Stimulated activated CD4-positive, alpha-beta T cell treated with anti-CD3 and anti-CD28 coated beads, Interleukin-12 subunit alpha, Interleukin-12 subunit beta, amount 100 ng/mL, for 4 hours (primary cell): ENCODE measurements around the gene CLEC4D.
A peak's percentile ranks its signal among the peaks of the same experiment; 100 is the strongest.
"Not testable (repeated sequence)": the region's sequence is repeated elsewhere in the genome, so short reads cannot be mapped to it uniquely, and the experiment has no call there.

ENCODE experiments used
- DNase-seq: peaks from one replicate; pipeline ENCODE4 v3.0.0-alpha.2; 2020

CLEC4D gene

GRCh38 chr12:8513256-8513655, at the start of gene CLEC4D:
Gene CLEC4D, plus strand, starts transcription at chr12:8513503. Its CDS starts 230 bp downstream, at chr12:8513733.
- DNase-seq, result no peak

DNA sequence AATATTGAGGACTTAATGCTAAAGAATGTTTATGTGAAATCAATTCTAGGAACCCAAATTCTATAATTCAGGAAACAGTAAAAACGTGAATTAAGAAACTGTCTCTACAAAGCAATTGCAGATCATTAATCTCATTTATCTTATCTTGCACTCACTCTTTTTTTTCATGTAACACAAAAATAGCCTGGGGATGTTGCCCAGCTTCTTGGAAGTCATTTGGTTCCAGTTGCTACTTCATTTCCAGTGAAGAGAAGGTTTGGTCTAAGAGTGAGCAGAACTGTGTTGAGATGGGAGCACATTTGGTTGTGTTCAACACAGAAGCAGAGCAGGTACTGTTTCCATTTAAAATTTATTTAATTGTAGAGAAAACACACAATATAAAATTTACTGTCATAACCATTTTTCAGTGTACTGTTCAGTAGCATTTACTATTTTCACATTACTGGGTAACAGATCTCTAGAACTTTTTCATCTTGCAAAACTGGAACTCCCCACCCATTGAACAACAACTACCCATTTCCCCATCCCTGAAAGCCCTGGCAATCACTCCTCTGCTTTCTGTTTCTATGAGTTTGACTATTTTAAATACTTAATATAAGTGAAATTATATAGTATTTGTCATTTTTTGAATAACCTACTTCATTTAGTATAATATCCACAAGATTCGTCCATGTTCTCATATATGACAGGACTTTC, 47.9 kb upstream of the CLEC4D start:
- DNase-seq, result no peak

- DNase-seq, result no peak
Observed at GRCh38 chr12:8466241-8466640, 47.1 kb upstream of the CLEC4D start.

GRCh38 chr12:8471090-8471489, 42.2 kb upstream of the CLEC4D start:
- no peak for DNase-seq

GRCh38 chr12:8475508-8476203, 37.6 kb upstream of the CLEC4D start:
- no peak for DNase-seq

GRCh38 chr12:8482571-8483061, 30.7 kb upstream of the CLEC4D start:
- DNase-seq, result no peak

DNA sequence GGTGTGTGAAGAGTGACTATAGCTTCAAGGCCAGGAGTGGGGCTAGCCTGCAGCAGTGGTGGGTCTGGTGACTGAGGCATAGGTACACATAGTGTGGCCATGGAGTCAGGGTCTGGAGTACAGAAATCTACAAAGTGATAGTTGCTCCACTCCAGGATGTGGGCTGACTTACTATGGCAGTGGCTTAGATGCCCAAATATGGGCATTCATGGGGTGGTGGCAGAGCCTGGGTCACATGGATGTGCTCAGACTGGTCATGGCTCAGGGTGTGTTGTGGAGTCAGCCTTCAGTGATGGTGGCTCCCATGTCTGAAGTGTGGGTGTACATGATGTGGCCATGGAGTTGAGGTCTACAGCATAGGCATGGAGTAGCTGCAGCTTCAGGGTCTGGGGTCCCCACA, 30.2 kb upstream of the CLEC4D start:
- DNase-seq, result no peak

DNA sequence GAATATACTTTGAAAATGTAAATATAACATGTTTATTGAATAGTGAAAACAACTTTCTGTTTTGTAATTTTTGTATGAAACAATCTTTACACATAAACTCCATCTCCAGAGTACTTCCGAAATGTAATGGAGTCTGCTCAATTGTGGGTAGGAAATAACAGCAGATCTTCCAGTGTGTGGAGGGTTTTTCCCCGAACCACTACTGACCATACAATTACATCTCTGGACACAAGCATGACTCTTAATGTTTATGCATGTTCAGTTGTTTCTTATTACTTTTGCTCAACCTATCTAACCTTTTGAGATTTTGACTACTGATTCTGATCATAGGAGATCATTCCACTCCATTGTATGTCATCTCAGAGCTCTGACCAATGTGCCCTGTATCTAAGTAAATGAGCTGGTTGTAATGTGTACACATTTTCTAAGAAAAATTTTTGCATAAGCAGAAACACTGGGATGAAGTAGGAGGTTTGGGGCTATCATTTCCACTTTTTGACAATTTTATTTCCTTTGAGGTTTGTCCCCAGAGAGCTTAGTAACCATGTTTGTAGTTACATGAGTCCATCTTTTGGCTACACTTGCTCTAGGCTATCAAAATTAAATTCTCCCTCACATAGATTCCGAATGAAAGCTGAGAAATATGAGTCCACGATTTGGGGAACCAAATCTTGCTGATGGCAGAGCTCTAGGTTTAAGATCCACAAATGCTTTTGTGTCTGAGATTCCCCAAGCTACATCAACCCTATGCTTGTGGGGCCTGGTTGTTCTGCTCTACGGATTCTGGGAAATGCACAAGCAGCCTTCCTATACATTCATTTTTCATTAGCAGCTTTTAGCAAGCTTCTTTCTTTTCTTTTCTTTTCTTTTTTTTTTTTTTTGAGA, 21.4 kb upstream of the CLEC4D start:
- DNase-seq, result no peak

DNA sequence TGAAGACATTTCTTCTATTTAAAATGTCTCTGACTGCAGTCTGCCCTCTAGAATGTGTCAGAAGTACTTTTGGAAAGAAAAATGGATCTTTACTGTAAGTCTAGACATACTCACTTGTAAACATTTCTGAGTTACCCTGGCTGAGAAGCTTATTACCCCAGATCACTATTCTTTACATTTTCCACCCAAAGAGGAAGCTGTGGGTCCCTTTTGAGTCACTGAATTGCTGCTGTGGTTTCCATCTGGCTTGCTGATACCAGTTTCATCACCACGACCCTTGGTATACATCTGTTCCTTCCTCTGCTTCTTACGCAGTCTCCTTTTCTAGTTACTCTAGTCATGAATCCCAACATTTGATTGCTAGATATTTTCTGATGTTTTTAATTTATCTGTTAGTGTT, 20.2 kb upstream of the CLEC4D start:
- DNase-seq, result peak; percentile 6

DNA sequence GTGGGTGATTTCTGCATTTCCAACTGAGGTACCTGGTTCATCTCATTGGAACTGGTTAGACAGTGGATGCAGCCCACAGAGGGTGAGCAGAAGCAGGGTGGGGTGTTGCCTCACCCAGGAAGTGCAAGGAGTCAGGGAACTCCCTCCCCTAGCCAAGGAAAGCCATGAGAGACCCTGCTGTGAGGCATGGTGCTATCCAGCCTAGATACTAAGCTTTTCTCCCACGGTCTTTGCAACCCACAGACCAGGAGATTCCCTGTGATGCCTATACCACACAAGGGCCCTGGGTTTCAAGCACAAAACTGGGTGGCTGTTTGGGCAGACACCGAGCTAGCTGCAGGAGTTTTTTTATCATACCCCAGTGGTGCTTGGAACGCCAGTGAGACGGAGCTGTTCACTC, 17.6 kb upstream of the CLEC4D start:
- DNase-seq, result not testable (repeated sequence)

- not testable (repeated sequence) for DNase-seq
Observed at GRCh38 chr12:8496074-8496473, 17.2 kb upstream of the CLEC4D start.

DNA sequence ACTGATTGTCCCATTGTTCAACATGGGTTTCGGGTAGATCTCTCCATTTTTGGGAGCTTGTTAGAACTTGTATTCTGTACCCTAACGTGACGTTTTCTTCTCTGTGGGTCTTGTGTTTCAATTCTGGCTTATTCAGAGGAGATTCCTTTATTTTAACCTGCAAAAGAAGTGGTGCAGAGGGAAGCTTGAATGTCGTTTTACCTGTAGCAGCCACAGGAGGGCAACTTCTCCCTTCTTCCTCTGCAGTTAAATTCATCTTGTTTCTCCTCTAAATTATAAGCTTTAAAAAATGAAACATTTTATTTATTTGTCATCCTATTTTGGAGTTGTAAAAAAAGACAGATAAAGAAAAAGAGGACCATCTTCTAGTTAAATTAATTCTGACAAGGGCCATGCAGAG, 13.7 kb upstream of the CLEC4D start:
- DNase-seq, result no peak

DNA sequence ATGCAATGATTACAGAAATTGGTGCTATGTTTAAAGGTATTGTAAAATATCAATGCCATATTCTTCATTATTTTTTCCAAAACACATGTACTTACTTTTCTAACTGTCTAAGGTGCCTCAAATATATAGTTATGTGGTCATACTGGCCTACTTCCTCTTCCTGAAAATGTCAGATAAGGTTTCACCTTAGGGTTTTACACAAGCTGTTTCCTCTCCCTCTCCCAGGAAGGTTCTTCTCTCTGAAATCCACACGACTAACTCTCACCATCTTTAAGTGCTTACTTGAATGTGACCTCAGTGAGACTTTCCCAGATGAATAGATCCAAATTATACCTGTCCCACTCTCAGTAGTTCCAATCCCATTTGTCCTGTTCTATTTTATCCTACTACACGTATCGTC, 11.6 kb upstream of the CLEC4D start:
- DNase-seq, result no peak

- no peak for DNase-seq
Observed at GRCh38 chr12:8504351-8504750, 9.0 kb upstream of the CLEC4D start.

GRCh38 chr12:8507596-8507995, 5.7 kb upstream of the CLEC4D start:
- DNase-seq, result no peak

DNA sequence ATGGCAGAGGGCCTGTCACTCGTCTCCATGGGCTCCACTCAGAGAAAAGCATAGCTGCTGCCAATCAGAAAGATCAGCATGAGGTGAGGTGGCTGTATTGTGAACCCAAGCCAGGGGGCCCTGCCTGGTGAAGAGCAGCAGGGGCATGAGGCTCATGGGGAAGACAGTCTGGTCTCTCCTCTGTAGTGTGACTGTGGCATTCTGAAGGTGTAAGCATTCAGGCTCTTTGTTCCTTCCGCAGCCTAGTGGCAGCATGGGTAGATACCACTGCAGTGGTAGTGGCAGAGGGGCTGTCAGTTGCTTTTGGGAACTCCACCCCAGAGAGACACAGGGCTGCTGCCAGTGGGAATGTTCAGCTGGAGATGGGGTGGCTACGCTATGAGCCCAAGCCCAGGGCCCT, 5.1 kb upstream of the CLEC4D start:
- DNase-seq, result no peak

- no peak for DNase-seq
Observed at GRCh38 chr12:8508910-8509841, 4.1 kb upstream of the CLEC4D start.

DNA sequence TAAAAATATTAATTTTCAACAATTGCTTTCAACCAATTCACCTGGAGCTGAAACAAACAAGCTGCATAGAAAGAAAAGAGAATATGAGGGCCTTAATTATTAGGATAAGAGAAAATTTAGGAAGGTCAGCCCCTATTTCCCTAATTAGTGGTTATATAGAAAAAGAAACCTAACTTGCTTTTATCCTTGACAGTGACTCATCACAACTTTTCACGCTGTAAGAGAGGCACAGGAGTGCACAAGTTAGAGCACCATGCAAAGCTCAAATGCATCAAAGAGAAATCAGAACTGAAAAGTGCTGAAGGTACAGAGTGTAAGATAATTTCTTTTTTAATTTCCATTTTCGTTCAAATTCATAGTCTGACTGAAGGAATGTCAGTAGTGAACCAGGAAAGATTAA, 4.7 kb downstream of the CLEC4D start:
- no peak for DNase-seq

GRCh38 chr12:8519171-8519570, 5.9 kb downstream of the CLEC4D start:
- DNase-seq, result no peak

- no peak for DNase-seq
Observed at GRCh38 chr12:8527250-8528130, 14.2 kb downstream of the CLEC4D start.

GRCh38 chr12:8532045-8532444, 18.7 kb downstream of the CLEC4D start:
- no peak for DNase-seq
